SK-N-SH treated with all-trans-retinoic acid at 6 μM for 48 hours (cell line): Measurements from ENCODE around the gene PEX10.

Source experiments
- ESRRG ChIP-seq: fragments of 250-450 bp; sonication (Bioruptor Pico); IDR thresholded peaks from 2 replicates; pipeline ENCODE4 v1.6.1; 2021; ENCODE audit warnings: mild to moderate bottlenecking
- ISL1 ChIP-seq: fragments of 250-450 bp; sonication (Bioruptor Pico); IDR thresholded peaks from 2 replicates; pipeline ENCODE4 v2.1.2; 2022; ENCODE audit warnings: mild to moderate bottlenecking, moderate library complexity
- ZC3H10 ChIP-seq: fragments of 250-450 bp; sonication (Bioruptor Pico); IDR thresholded peaks from 2 replicates; pipeline ENCODE4 v1.5.1; 2021; ENCODE audit warnings: mild to moderate bottlenecking, moderate library complexity
- TF ChIP-seq, protein P1 (sequence below): fragments of 250-450 bp; sonication (Bioruptor Pico); IDR thresholded peaks from 2 replicates; pipeline ENCODE4 v1.8.0; 2020; ENCODE audit warnings: mild to moderate bottlenecking, moderate library complexity, borderline replicate concordance

DNA sequence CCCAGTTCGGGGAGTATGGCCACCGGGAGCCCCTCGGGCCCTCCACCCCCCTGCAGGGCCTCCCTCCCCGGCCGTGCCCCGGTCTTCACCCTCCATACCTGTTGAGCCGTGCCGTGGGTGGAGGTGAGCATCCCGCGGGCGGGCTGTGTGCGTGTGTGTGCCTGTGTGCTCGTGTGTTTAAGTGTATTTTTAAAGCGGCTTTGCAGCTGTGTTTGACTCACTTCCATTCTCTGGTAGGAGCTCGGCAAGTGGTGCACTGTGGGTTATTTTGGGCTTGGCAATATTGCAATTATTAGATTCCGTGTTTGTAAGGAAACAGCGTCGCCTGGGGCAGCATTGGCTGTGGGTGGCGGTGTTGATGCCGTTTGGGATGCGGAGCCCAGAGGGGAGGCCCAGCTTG, 43.4 kb upstream of the PEX10 start:
- TF ChIP-seq ESRRG (CRISPR knock-in tag) (no peak), ZC3H10 (CRISPR knock-in tag) (no peak), ISL1 (CRISPR knock-in tag) (no peak)
- TF ChIP-seq, protein P1, sequence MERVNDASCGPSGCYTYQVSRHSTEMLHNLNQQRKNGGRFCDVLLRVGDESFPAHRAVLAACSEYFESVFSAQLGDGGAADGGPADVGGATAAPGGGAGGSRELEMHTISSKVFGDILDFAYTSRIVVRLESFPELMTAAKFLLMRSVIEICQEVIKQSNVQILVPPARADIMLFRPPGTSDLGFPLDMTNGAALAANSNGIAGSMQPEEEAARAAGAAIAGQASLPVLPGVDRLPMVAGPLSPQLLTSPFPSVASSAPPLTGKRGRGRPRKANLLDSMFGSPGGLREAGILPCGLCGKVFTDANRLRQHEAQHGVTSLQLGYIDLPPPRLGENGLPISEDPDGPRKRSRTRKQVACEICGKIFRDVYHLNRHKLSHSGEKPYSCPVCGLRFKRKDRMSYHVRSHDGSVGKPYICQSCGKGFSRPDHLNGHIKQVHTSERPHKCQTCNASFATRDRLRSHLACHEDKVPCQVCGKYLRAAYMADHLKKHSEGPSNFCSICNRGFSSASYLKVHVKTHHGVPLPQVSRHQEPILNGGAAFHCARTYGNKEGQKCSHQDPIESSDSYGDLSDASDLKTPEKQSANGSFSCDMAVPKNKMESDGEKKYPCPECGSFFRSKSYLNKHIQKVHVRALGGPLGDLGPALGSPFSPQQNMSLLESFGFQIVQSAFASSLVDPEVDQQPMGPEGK (CRISPR knock-in tag), result no peak
